Ascending aorta (tissue), 2 donors: ENCODE results near the gene ANXA8. TPM values are rescaled to one million over a fixed set of nuclear protein-coding genes. Genes with fewer than 3 reads are reported as not detected.
"Not testable (repeated sequence)": the region's sequence is repeated elsewhere in the genome, so short reads cannot be mapped to it uniquely, and the experiment has no call there.

Experiments used
- DNase-seq, 2 donors: peaks; one replicate each; pipeline ENCODE4 v3.0.0-alpha.2; 2019; ENCODE audit warnings: low spot score in 2 of 2
- H3K27ac ChIP-seq, 2 donors: fragments of 200-600 bp; sonication (generic); one replicate each; pipeline ENCODE4 v1.5.1; 2016 to 2017; ENCODE audit warnings: mild to moderate bottlenecking in 1 of 2
- H3K27me3 ChIP-seq: fragments of 200-600 bp; sonication (generic); one replicate; pipeline ENCODE4 v1.5.1; 2017
- H3K36me3 ChIP-seq, 2 donors: fragments of 200-600 bp; sonication (generic); one replicate each; pipeline ENCODE4 v1.5.1; 2016
- H3K4me1 ChIP-seq, 2 donors: fragments of 200-600 bp; sonication (generic); one replicate each; pipeline ENCODE4 v1.5.1; 2016 to 2017; ENCODE audit warnings: mild to moderate bottlenecking in 1 of 2
- H3K4me3 ChIP-seq, 2 donors: fragments of 200-600 bp; sonication (generic); one replicate each; pipeline ENCODE4 v1.5.1; 2016 to 2017; ENCODE audit warnings: mild to moderate bottlenecking in 1 of 2
- H3K9me3 ChIP-seq, 2 donors: fragments of 200-600 bp; sonication (generic); one replicate each; pipeline ENCODE4 v1.5.1; 2016
- CTCF ChIP-seq, 3 experiments: fragments of 200-600 bp in 2 of 3; fragments of 450-650 bp in 1 of 3; sonication (generic) in 2 of 3; IDR thresholded peaks; one replicate each; pipeline ENCODE4 v1.5.1; 2016 to 2019; ENCODE audit warnings: antibody characterized with exemption in 3 of 3, mild to moderate bottlenecking in 1 of 3, moderate library complexity in 1 of 3
- intact Hi-C: fragments of 100-400 bp; cut with DNase I; formaldehyde crosslinking; loops from one replicate; pipeline ENCODE4 v1.15.1; 2023
- total RNA-seq: library from RNA; depleted of rRNA; stranded (reverse); fragments of >200 nt; gene quantifications from one replicate; pipeline ENCODE4 v1.1.0, GENCODE V29; 2016

The ANXA8 gene
- total RNA-seq, 1 donor from 2014 or later = not detected

- H3K9me3 ChIP-seq, H3K4me1 ChIP-seq, DNase-seq, H3K27ac ChIP-seq, intact Hi-C loops, H3K27me3 ChIP-seq, H3K4me3 ChIP-seq, H3K36me3 ChIP-seq: not testable (repeated sequence)
These were observed 8.8 kb downstream of the ANXA8 start for GRCh38 chr10:47475101-47475500.

GRCh38 chr10:47473516-47473915, 10.4 kb downstream of the ANXA8 start:
- H3K27me3 ChIP-seq, H3K4me3 ChIP-seq, DNase-seq, H3K27ac ChIP-seq, H3K4me1 ChIP-seq, intact Hi-C loops, H3K9me3 ChIP-seq, H3K36me3 ChIP-seq: not testable (repeated sequence)

- DNase-seq, intact Hi-C loops, H3K27ac ChIP-seq: not testable (repeated sequence)
These were observed 11.3 kb downstream of the ANXA8 start for GRCh38 chr10:47472647-47473046.

GRCh38 chr10:47472072-47472471, 11.8 kb downstream of the ANXA8 start:
- H3K27me3 ChIP-seq, H3K27ac ChIP-seq, intact Hi-C loops, H3K4me1 ChIP-seq, H3K9me3 ChIP-seq, DNase-seq, H3K4me3 ChIP-seq, H3K36me3 ChIP-seq: not testable (repeated sequence)

More at GRCh38 chr10:47472647-47473046, 11.3 kb downstream of the ANXA8 start:
- not testable (repeated sequence) for H3K27me3 ChIP-seq, H3K4me3 ChIP-seq, H3K9me3 ChIP-seq, H3K4me1 ChIP-seq, H3K36me3 ChIP-seq

- H3K36me3 ChIP-seq, H3K27ac ChIP-seq, H3K27me3 ChIP-seq, H3K4me3 ChIP-seq, DNase-seq, H3K9me3 ChIP-seq, H3K4me1 ChIP-seq, intact Hi-C loops: not testable (repeated sequence)
These were observed 15.0 kb downstream of the ANXA8 start for GRCh38 chr10:47468731-47469528.

- DNase-seq, H3K27ac ChIP-seq, H3K9me3 ChIP-seq, H3K36me3 ChIP-seq, H3K4me1 ChIP-seq, H3K4me3 ChIP-seq, intact Hi-C loops, H3K27me3 ChIP-seq: not testable (repeated sequence)
These were observed 16.0 kb downstream of the ANXA8 start for GRCh38 chr10:47467957-47468356.

- H3K27ac ChIP-seq, H3K36me3 ChIP-seq, intact Hi-C loops: not testable (repeated sequence)
These were observed 16.5 kb downstream of the ANXA8 start for GRCh38 chr10:47467458-47467857.

GRCh38 chr10:47465216-47465917, 18.5 kb downstream of the ANXA8 start:
- intact Hi-C loops, H3K4me1 ChIP-seq, H3K27ac ChIP-seq, DNase-seq, H3K36me3 ChIP-seq, H3K9me3 ChIP-seq, H3K27me3 ChIP-seq, H3K4me3 ChIP-seq: not testable (repeated sequence)

More at GRCh38 chr10:47467458-47467857, 16.5 kb downstream of the ANXA8 start:
- not testable (repeated sequence) for H3K9me3 ChIP-seq, DNase-seq, H3K4me1 ChIP-seq, H3K4me3 ChIP-seq, H3K27me3 ChIP-seq

GRCh38 chr10:47462577-47463358, 21.1 kb downstream of the ANXA8 start:
- DNase-seq, H3K9me3 ChIP-seq, H3K36me3 ChIP-seq, H3K27me3 ChIP-seq, H3K27ac ChIP-seq, intact Hi-C loops, H3K4me3 ChIP-seq, H3K4me1 ChIP-seq: not testable (repeated sequence)

- intact Hi-C loops, H3K9me3 ChIP-seq, H3K4me1 ChIP-seq, H3K27ac ChIP-seq, H3K27me3 ChIP-seq, H3K36me3 ChIP-seq: not testable (repeated sequence)
- H3K4me3 ChIP-seq = peak overlapping the region; percentile 33 to 43
- peak; percentile 29 to 72 for DNase-seq
- peak in 1 of 3 experiments; percentile 25 for TF ChIP-seq CTCF (IDR thresholded peaks at IDR 0.05)
These were observed 22.6 kb downstream of the ANXA8 start for GRCh38 chr10:47461261-47461687.
